ENCODE measurements around the gene CHKA. TPM values are rescaled to one million over a fixed set of nuclear protein-coding genes. Genes with fewer than 3 reads are reported as not detected.

CHKA gene
- total RNA-seq, result 19.6 and 25.4 TPM in 2 replicates

GRCh38 chr11:68121067-68121899 lies at the start of gene CHKA:
Gene CHKA, minus strand, starts transcription at chr11:68121388. Its CDS starts 211 bp downstream, at chr11:68121177.
- peak; percentile 92 to 96 for DNase-seq (ENCODE audit: low read depth in 2 of 2)

DNA sequence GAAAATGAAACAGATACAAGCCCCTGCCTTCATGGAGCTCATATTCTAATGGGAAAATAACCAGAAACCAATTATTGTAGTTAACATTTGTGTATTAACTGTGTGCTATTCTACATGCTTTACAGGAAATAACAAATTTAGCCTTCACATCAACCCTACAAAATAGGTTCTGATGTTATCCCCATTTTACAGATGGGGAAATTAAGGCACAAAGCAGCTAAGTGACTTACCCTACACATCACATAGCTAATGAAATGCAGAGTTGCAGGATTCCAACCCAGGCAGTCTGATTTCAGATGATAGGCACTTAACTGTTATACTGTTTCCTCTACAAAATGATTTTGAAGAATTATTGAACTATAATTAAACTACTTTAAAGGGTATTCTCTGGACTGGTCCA lies 48.3 kb upstream of the CHKA start:
- DNase-seq (ENCODE audit: low read depth in 2 of 2), result no peak

DNA sequence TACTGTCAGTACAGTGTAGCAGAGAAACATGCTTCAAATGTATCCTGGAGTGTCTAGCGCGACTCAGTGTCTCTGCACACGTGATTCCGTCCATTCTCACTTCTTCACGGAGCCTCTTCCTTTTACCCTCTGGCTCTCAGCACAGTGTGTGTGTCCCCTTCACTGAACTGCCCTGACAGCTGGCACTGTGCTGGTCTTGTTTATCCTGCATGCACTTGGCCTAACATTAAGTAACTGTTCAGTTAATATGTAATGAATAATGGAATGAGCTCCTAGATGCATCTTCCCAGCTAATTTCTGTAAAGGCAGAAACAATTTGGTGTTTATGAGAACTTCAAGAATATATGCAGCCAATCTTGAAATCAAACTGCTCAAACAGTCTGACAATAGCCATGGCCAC lies 47.5 kb upstream of the CHKA start:
- DNase-seq (ENCODE audit: low read depth in 2 of 2), result no peak

DNA sequence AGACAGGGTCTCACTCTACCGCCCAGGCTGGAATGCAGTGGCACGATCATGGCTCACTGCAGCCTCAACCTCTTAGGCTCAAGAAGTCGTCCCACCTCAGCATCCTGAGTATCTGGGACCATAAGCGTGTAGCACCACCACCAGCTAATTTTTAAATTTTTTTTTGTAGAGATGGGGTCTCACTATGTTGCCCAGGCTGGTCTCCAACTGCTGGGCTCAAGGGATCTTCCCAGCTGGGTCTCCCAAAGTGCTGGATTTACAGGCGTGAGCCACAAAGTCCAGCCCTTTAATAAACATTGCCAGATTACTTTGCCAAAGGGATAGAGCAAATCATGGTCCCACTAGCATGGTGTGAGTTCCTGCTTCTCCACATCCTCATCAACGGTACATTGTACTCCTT lies 46.3 kb upstream of the CHKA start:
- no peak for DNase-seq (ENCODE audit: low read depth in 2 of 2)

- no peak for DNase-seq (ENCODE audit: low read depth in 2 of 2)
These were observed 45.8 kb upstream of the CHKA start for GRCh38 chr11:68166969-68167368.

DNA sequence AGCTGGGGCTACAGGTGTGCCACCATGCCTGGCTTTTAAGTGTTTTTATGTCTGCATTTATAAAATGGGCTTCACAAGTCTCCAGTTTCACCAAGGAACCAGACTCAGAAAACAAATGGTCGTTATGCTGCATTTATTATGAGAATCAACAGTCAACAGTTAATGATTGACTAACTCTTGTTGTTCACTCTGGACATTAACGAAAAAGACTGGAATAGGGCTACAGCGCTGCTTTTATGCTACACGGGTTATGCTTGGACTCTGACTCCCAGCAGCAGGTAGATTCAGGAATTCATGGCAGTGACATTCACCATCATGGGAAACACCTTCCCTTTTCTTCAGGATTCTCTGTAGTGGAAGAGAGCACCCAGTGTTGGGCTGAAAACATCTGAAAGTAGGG lies 44.4 kb upstream of the CHKA start:
- DNase-seq (ENCODE audit: low read depth in 2 of 2), result no peak

GRCh38 chr11:68164437-68164836 lies 43.2 kb upstream of the CHKA start:
- DNase-seq (ENCODE audit: low read depth in 2 of 2), result peak in 1 of 2 donors; percentile 35

DNA sequence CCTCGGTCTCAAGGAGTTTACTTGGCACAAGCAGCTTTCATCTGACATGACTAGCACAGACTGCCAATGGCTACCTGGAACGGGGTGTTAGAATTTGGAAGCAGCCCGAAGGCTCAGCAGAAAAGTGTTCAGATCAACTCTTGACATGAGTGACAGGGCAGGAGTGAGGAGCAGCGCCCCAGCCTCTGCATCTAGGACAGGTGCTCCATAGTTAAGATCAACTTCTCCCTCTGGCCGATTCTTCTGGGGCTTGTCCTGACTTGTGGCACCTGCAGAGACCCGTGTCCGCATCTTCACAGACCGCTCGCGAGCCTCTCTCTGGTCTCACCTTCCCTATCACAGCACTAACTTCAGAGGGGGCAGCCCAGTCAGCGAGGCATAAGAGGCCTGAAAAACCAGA lies 42.5 kb upstream of the CHKA start:
- no peak for DNase-seq (ENCODE audit: low read depth in 2 of 2)

GRCh38 chr11:68160100-68160695 lies 39.0 kb upstream of the CHKA start:
- DNase-seq (ENCODE audit: low read depth in 2 of 2), result no peak

- no peak for DNase-seq (ENCODE audit: low read depth in 2 of 2)
These were observed 38.5 kb upstream of the CHKA start for GRCh38 chr11:68159665-68160064.

GRCh38 chr11:68159161-68159560 lies 38.0 kb upstream of the CHKA start:
- DNase-seq (ENCODE audit: low read depth in 2 of 2), result no peak

DNA sequence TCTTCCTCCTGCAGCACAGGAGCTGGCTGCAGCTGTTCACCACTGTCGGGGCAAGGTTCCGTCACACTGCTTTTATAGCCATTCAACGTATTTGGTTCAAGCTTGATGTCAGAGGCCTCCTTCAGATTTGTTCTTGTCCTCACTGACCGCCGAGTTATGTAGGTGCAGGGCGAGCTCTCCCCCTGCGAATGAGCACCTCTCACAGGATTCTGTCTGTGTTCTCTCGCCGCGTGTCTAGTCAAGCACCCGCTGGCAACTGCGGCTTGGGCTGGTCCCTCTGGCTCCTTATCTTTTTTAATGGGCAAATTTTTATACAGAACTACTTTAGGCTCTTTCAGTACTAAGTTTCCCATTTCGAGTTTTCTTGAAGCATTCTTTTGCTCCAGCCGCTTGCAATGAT lies 37.4 kb upstream of the CHKA start:
- DNase-seq (ENCODE audit: low read depth in 2 of 2), result no peak

DNA sequence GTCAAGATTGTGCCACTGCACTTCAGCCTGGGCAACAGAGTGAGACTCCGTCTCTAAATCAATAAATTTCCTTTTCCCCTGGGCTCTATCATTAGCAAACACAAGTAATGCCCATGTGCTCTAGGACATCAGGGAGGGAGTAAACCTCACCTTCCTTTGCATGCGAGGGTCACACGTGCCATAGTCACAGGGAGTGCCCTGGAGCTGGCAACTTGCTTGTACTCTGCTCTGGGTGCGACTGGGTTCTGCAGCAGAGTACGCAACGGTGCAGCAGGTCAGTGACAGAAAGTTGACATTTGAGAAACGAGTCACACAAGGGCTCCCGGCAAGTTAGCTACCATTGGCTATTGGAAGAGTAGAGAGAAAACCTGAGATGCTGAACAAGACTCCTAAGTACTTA lies 32.6 kb upstream of the CHKA start:
- no peak for DNase-seq (ENCODE audit: low read depth in 2 of 2)

DNA sequence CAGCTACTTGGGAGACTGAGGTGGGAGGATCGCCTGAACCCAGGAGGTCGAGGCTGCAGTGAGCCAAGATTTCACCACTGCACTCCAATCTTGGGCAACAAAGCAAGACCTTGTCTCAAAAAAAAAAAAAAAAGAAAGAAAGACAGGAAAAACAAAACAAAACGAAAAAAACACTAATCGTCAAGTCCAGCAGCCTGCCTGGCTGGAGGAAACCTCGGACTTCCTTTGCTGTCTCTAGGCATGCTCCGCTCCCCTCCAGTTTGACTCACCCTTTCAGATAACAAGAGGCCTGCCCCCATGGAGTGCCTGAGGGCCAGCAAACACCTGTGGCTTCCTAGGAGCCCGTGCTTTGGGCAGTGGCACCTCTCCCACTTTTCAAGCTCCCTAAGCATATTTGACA lies 28.8 kb upstream of the CHKA start:
- DNase-seq (ENCODE audit: low read depth in 2 of 2), result peak; percentile 22 to 83

GRCh38 chr11:68149417-68149816 lies 28.2 kb upstream of the CHKA start:
- DNase-seq (ENCODE audit: low read depth in 2 of 2), result no peak

- DNase-seq (ENCODE audit: low read depth in 2 of 2), result no peak
These were observed 27.7 kb upstream of the CHKA start for GRCh38 chr11:68148879-68149278.

DNA sequence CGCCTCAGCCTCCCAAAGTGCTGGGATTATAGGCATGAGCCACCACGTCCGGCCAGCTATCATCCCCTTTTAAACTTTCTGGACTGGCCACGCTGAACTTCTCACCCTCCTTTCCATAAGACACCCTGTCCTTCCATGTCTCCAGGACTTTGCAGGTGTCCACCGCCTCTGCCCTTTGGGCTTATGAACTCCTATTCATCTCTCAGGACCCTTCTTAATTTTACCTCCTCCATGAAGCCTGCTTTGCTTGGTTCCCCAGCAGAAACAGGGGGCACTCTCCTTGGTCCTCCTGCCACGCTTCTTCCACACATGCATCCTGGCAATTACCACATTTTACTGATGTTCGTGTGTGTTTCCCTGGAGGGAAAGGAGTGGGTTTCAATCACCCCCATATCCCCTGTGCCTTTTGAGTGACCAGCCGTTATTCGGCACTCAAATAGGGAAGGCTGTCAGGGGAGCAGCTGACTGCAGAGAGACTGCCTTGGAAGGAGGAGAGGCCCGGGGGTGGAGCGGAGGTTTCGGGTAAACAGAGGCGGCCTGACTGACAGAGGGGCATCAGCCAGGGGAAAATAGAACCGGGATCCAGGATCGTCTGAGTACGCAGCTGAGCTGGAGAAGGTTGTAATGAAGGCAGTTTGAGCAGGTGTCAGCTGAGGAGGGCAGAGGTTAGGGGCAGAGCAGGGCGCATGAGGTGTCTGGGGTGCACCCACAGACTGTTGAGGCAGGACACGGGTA lies 27.1 kb upstream of the CHKA start:
- DNase-seq (ENCODE audit: low read depth in 2 of 2), result no peak

- peak; percentile 49 for DNase-seq (ENCODE audit: low read depth in 2 of 2)
These were observed 25.7 kb upstream of the CHKA start for GRCh38 chr11:68146704-68147474.

DNA sequence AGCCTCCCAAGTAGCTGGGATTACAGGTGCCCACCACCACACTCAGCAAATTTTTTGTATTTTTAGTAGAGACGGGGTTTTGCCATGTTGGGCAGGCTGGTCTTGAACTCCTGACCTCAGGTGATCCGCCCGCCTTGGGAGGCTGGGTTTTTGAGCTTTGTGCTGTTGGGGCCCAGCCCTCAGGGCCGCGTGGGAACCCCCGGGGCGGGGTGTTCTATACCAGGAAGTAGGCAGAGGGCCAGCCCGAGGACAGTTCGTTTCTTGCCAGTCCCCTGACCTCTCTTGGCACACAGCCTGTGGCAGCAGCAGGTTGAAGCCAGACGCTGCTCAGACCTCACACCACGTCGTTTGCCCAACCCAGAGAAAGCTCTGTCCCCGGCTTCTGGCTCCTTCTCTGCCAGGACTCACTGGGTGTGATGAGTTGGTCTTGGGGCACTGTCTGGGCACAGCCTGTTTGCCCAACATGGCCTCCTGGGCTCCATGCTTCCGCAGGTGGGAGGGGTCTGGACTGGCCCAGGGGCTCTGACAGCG lies 24.9 kb upstream of the CHKA start:
- peak; percentile 44 to 82 for DNase-seq (ENCODE audit: low read depth in 2 of 2)

DNA sequence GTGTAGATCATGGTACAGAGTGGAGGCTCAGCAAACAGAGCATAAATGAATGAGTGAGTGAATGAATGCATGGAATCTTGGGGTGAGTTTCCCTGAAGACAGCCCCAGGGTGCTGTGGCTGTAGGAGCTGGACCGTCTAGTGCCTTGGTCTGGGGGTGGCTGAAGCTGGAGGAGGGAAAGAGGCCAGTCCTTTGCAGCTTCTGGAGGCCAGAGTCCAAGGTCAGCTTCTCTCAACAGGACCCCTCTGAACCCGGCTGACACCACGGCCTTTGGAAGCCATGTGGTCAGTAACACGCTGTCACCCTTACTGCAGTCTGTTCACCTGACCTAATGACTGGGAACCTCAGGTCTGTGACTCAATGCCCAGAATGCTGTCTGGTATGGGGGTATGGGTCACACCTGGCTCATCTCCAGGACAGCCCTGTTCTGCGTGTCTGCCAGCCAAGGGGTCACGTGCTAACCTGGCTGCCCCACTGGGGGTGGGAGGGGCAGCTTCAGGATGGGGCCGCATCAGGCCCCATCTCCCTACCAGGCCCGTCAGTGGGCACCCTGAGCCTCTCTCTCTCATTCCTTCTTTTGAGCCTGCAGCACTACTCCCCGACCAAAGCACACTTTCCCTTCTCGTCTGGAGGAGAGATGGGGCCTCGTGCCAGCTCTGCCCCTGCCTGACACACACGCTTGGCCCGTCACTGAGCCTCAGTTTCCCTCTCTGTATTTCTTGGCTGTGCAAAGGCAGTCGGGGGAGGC lies 24.1 kb upstream of the CHKA start:
- DNase-seq (ENCODE audit: low read depth in 2 of 2), result peak in 1 of 2 donors; percentile 23

- no peak for DNase-seq (ENCODE audit: low read depth in 2 of 2)
These were observed 22.1 kb upstream of the CHKA start for GRCh38 chr11:68143310-68143689.
